ENCODE measurements around the gene BEGAIN.

- TF ChIP-seq, protein P1, sequence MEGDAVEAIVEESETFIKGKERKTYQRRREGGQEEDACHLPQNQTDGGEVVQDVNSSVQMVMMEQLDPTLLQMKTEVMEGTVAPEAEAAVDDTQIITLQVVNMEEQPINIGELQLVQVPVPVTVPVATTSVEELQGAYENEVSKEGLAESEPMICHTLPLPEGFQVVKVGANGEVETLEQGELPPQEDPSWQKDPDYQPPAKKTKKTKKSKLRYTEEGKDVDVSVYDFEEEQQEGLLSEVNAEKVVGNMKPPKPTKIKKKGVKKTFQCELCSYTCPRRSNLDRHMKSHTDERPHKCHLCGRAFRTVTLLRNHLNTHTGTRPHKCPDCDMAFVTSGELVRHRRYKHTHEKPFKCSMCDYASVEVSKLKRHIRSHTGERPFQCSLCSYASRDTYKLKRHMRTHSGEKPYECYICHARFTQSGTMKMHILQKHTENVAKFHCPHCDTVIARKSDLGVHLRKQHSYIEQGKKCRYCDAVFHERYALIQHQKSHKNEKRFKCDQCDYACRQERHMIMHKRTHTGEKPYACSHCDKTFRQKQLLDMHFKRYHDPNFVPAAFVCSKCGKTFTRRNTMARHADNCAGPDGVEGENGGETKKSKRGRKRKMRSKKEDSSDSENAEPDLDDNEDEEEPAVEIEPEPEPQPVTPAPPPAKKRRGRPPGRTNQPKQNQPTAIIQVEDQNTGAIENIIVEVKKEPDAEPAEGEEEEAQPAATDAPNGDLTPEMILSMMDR (IDR thresholded peaks at IDR 0.05), result no peak
- TF ChIP-seq POLR2A (IDR thresholded peaks at IDR 0.05), result no peak
These were observed 41.9 kb upstream of the BEGAIN start for GRCh38 chr14:100629098-100629497.
